OCI-LY7 (cell line): ENCODE measurements around the gene PARVB. TPM values are rescaled to one million over a fixed set of nuclear protein-coding genes. Genes with fewer than 3 reads are reported as not detected.
"Not testable (repeated sequence)": the region's sequence is repeated elsewhere in the genome, so short reads cannot be mapped to it uniquely, and the experiment has no call there.

Source experiments
- BruUV-seq: library from RNA; stranded (reverse); fragments of 400-500 nt; replicated peaks from 2 replicates; lab custom pipeline; 2021; lab: Mats Ljungman, UMichigan
- CTCF ChIA-PET: fragments of 300-600 bp; sonication (Branson Sonifier 250); formaldehyde crosslinking; loops from one replicate; lab custom pipeline; 2022; ENCODE audit warnings: antibody characterized with exemption; ENCODE audit not compliant: unreplicated experiment; lab: Charles Lee
- POLR2A ChIA-PET: fragments of 300-600 bp; sonication (Branson Sonifier 250); formaldehyde crosslinking; loops from one replicate; lab custom pipeline; 2022; ENCODE audit warnings: antibody characterized with exemption; lab: Charles Lee
- DNase-seq: peaks from one replicate; pipeline ENCODE4 v3.0.0-alpha.2; 2015; ENCODE audit warnings: low spot score
- H2AFZ ChIP-seq: fragments of 200-600 bp; sonication (generic), shearing (Covaris generic); 2 replicates; pipeline ENCODE4 v1.6.1; 2014; ENCODE audit warnings: mild to moderate bottlenecking, antibody characterized with exemption, low read length, moderate library complexity
- H3K27ac ChIP-seq: fragments of 200-600 bp; sonication (generic); 2 replicates; pipeline ENCODE4 v1.5.1; 2014; ENCODE audit warnings: mixed run types, low read depth, mild to moderate bottlenecking, moderate library complexity, low read length, inconsistent platforms; ENCODE audit not compliant: poor library complexity, severe bottlenecking
- H3K36me3 ChIP-seq: fragments of 200-600 bp; sonication (generic); 2 replicates; pipeline ENCODE4 v1.6.1; 2014; ENCODE audit warnings: mild to moderate bottlenecking, antibody characterized with exemption, low read length, moderate library complexity, mixed read lengths; ENCODE audit not compliant: insufficient read depth
- H3K4me1 ChIP-seq: fragments of 200-600 bp; sonication (generic); 2 replicates; pipeline ENCODE4 v1.5.1; 2014; ENCODE audit warnings: mild to moderate bottlenecking, low read length; ENCODE audit not compliant: insufficient read depth, poor library complexity, severe bottlenecking
- H3K4me2 ChIP-seq: fragments of 200-600 bp; sonication (generic); 2 replicates; pipeline ENCODE4 v1.6.1; 2014; ENCODE audit warnings: mild to moderate bottlenecking, low read length
- H3K4me3 ChIP-seq: fragments of 200-600 bp; sonication (generic); 2 replicates; pipeline ENCODE4 v1.5.1; 2014; ENCODE audit warnings: mild to moderate bottlenecking, low read depth, low read length; ENCODE audit not compliant: poor library complexity, severe bottlenecking
- H3K79me2 ChIP-seq: fragments of 200-600 bp; sonication (generic); 2 replicates; pipeline ENCODE4 v1.6.1; 2016; ENCODE audit warnings: low read depth, mild to moderate bottlenecking, low read length, moderate library complexity, mixed read lengths; ENCODE audit not compliant: insufficient read depth
- H3K9me2 ChIP-seq: fragments of 200-600 bp; sonication (generic); 2 replicates; pipeline ENCODE4 v1.6.1; 2016; ENCODE audit warnings: mild to moderate bottlenecking, low read length, mixed read lengths; ENCODE audit not compliant: insufficient read depth
- H3K9me3 ChIP-seq: fragments of 200-600 bp; sonication (generic); 2 replicates; pipeline ENCODE4 v1.6.1; 2014; ENCODE audit warnings: mild to moderate bottlenecking, mixed run types, low read length, mixed read lengths
- H4K20me1 ChIP-seq: fragments of 200-600 bp; sonication (generic); 2 replicates; pipeline ENCODE4 v1.6.1; 2014; ENCODE audit warnings: mild to moderate bottlenecking, antibody characterized with exemption, low read length, moderate library complexity, mixed read lengths; ENCODE audit not compliant: insufficient read depth
- EZH2phosphoT487 ChIP-seq: fragments of 200-600 bp; sonication (generic); IDR thresholded peaks from 2 replicates; pipeline ENCODE4 v1.6.1; 2018; ENCODE audit warnings: low read depth, borderline replicate concordance, mild to moderate bottlenecking, mixed run types, antibody characterized with exemption, low read length, moderate library complexity, mixed read lengths
- intact Hi-C: fragments of 100-400 bp; cut with micrococcal nuclease; formaldehyde crosslinking; loops from one replicate; pipeline ENCODE4 v1.10.0; 2022; ENCODE audit not compliant: unreplicated experiment
- total RNA-seq, 2 experiments: library from RNA; depleted of rRNA in 1 of 2; stranded (reverse); fragments of >200 nt in 1 of 2; shearing (Covaris generic) in 1 of 2; gene quantifications; 2 replicates each; pipeline ENCODE4 v1.2.3, GENCODE V29; 2014 to 2022
- TF ChIP-seq, protein P1 (sequence below): fragments of 200-600 bp; sonication (generic); conservative IDR thresholded peaks from 2 replicates; pipeline ENCODE4 v1.5.1; 2014; ENCODE audit warnings: mild to moderate bottlenecking, antibody characterized with exemption, low read length, moderate library complexity, mixed read lengths

Gene PARVB
- total RNA-seq, 2 experiments from 2014 or later = 0.34 TPM; not detected in 1

GRCh38 chr22:44109416-44109815 is 85.3 kb downstream of the PARVB start:
- H3K27ac ChIP-seq = no peak overlapping the region
- no peak for DNase-seq
- TF ChIP-seq, protein P1, sequence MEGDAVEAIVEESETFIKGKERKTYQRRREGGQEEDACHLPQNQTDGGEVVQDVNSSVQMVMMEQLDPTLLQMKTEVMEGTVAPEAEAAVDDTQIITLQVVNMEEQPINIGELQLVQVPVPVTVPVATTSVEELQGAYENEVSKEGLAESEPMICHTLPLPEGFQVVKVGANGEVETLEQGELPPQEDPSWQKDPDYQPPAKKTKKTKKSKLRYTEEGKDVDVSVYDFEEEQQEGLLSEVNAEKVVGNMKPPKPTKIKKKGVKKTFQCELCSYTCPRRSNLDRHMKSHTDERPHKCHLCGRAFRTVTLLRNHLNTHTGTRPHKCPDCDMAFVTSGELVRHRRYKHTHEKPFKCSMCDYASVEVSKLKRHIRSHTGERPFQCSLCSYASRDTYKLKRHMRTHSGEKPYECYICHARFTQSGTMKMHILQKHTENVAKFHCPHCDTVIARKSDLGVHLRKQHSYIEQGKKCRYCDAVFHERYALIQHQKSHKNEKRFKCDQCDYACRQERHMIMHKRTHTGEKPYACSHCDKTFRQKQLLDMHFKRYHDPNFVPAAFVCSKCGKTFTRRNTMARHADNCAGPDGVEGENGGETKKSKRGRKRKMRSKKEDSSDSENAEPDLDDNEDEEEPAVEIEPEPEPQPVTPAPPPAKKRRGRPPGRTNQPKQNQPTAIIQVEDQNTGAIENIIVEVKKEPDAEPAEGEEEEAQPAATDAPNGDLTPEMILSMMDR = no peak
- no peak for TF ChIP-seq EZH2phosphoT487
- intact Hi-C loops = no loop called here
- H2AFZ ChIP-seq = no peak overlapping the region
- no peaks in the 10 kb centered on the region for H3K9me2 ChIP-seq
- H3K4me2 ChIP-seq = no peak overlapping the region
- CTCF ChIA-PET = no interaction called here
- no peak overlapping the region for H3K4me3 ChIP-seq
- no peaks in the 10 kb centered on the region for H4K20me1 ChIP-seq
- POLR2A ChIA-PET = interaction anchor here (0.7 kb wide), 1 partner anchor 43 kb away, joined by 3 read pairs; no protein-coding TSS in a partner anchor
- H3K79me2 ChIP-seq = no peaks in the 10 kb centered on the region
- no peaks in the 10 kb centered on the region for H3K4me1 ChIP-seq
- H3K9me3 ChIP-seq = no peaks in the 10 kb centered on the region
- no TSS peak for BruUV-seq
- H3K36me3 ChIP-seq = no peaks in the 10 kb centered on the region

DNA sequence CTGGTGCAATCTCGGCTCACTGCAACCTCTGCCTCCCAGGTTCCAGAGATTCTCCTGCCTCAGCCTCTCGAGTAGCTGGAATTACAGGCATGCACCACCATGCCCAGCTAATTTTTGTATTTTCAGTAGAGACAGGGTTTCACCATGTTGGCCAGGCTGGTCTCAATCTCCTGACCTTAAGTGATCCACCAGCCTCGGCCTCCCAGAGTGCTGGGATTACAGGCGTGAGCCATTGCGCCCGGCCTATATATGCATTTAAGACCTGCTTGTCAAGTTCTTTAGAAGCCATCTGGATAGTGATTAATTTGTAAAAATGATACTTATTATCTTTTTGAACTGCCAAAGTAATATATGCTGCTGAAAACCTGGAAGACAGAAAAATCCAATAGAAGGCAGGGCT is 86.6 kb downstream of the PARVB start:
- POLR2A ChIA-PET, CTCF ChIA-PET: not testable (repeated sequence)

DNA sequence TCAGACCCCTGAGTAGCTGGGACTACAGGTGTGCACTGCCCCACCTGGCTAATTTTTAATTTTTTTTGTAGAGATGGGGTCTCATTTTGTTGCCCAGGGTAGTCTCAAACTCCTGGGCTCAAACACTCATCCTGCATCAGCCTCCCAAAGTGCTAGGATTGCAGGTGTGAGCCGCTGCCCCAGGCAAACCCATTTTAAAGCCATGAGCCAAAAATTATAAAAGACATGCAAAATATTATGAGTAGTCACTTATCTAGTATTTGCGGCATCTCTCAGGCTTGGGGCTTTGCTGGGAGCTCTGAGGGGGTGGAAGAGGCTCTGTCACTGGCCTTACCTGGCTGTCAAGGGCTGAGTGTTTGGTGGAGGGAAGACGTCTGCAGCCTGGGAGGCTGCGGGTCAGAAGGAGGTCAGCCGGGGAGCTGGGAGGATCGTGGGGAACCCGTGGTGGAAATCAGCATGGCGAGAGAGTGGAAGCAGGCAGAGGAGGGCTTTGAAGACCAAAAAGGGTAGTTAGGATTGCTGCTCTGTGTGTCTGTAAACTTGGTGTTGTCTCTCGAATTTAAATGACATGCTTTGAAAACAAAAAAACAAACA is 87.6 kb downstream of the PARVB start:
- H3K4me2 ChIP-seq = no peak overlapping the region
- no peaks in the 10 kb centered on the region for H3K36me3 ChIP-seq
- POLR2A ChIA-PET = no interaction called here
- DNase-seq = no peak
- no peaks in the 10 kb centered on the region for H3K9me2 ChIP-seq
- H4K20me1 ChIP-seq = no peaks in the 10 kb centered on the region
- no peak overlapping the region for H3K4me3 ChIP-seq
- TF ChIP-seq EZH2phosphoT487 = no peak
- TF ChIP-seq, protein P1 = no peak
- CTCF ChIA-PET = interaction anchor here (0.5 kb wide), 1 partner anchor 14 kb away, joined by 3 read pairs; no protein-coding TSS in a partner anchor
- no peaks in the 10 kb centered on the region for H3K9me3 ChIP-seq
- H2AFZ ChIP-seq = no peak overlapping the region
- H3K4me1 ChIP-seq = no peaks in the 10 kb centered on the region
- BruUV-seq = no TSS peak
- H3K27ac ChIP-seq = no peak overlapping the region
- intact Hi-C loops = no loop called here
- no peaks in the 10 kb centered on the region for H3K79me2 ChIP-seq

More for the DNA sequence above, 86.6 kb downstream of the PARVB start:
- BruUV-seq, H3K9me2 ChIP-seq, H3K36me3 ChIP-seq, H4K20me1 ChIP-seq, H3K9me3 ChIP-seq, H3K4me1 ChIP-seq, H3K4me3 ChIP-seq, DNase-seq, H2AFZ ChIP-seq, H3K79me2 ChIP-seq, H3K27ac ChIP-seq, H3K4me2 ChIP-seq, intact Hi-C loops: not testable (repeated sequence)
